G401 (cell line): ENCODE data around the gene CT55. TPM values are rescaled to one million over a fixed set of nuclear protein-coding genes. Genes with fewer than 3 reads are reported as not detected.

ENCODE experiments used
- DNase-seq: peaks from one replicate; pipeline ENCODE4 v3.0.0-alpha.2; 2015; ENCODE audit warnings: low spot score
- in situ Hi-C: cut with HindIII; loops from 2 replicates; pipeline ENCODE4 v1.10.0; 2016; ENCODE audit warnings: low sequenced_read_pairs, mixed read lengths
- total RNA-seq: library from RNA; depleted of rRNA; stranded (reverse); fragments of >200 nt; shearing (Covaris generic); gene quantifications from 2 replicates; pipeline ENCODE4 v1.2.3, GENCODE V29; 2014; rRNA removed

Gene CT55
- total RNA-seq, 1 experiment from 2014 or later = not detected

DNA sequence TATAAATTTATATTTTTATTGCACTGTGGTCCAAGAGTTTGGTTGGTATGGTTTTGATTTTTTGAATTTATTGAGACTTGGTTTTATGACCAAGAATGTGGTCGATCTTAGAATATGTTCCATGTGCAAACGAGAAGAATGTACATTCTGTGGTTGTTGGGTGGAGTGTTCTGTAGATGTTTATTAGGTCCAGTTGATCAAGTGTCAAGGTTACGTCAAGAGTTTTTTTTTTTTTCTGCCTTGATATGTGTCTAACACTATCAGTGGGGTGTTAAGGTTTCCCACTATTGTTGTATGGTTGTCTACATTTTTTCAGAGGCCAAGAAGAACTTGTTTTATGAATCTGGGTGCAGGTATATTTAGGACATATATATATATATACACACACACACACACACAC, 61.6 kb downstream of the CT55 start:
- in situ Hi-C loops = no loop called here
- no peak for DNase-seq

Other genes starting within 250 kb of the CT55 start
- gene SMIM10, start 180.4 kb downstream of the CT55 start, total RNA-seq = 0.43 and 1.3 TPM in 2 replicates
- 8.6 and 9.0 TPM in 2 replicates for gene RTL8B, start 148.9 kb downstream of the CT55 start, total RNA-seq
- 8.2 and 18.8 TPM in 2 replicates for gene RTL8C, start 139.0 kb downstream of the CT55 start, total RNA-seq
- 4.4 and 12.7 TPM in 2 replicates for gene RTL8A, start 119.3 kb downstream of the CT55 start, total RNA-seq
- 1.1 and 1.2 TPM in 2 replicates for gene SMIM10L2B, start 72.7 kb downstream of the CT55 start, total RNA-seq
- gene ETDB, start 50.9 kb downstream of the CT55 start, total RNA-seq = not detected in 2 replicates
- gene ETDA, start 80.7 kb upstream of the CT55 start, total RNA-seq = not detected in 2 replicates
- not detected in 2 replicates for gene ETDC, start 138.1 kb upstream of the CT55 start, total RNA-seq
- 3.9 and 5.3 TPM in 2 replicates for gene ZNF75D, start 172.7 kb upstream of the CT55 start, total RNA-seq
- gene ZNF449, start 173.4 kb upstream of the CT55 start, total RNA-seq = 6.4 and 7.1 TPM in 2 replicates